ENCODE data around the gene POU6F2.

POU6F2 gene

GRCh38 chr7:39446546-39446945 is 468.8 kb downstream of the POU6F2 start:
- no peak for DNase-seq

DNA sequence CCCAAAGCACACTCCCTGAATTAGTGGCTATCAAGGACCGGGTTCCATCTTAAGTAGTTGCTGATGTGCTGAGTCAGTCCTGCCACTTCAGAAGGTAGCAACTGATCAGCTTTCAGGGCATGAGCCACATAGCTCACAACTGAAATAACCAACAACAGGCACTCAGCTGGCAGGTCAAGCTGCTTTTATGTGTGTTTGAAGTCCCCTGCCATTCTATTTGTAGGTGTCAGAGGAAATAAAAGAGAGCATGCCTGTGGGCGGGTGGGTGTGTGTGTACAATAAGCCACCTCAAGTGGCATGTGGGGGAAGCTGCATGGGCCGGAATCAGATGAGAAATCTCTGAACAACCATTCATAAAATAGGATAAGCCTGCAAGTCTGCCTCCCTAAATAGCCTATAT is 474.2 kb downstream of the POU6F2 start:
- no peak for ATAC-seq

More at GRCh38 chr7:39446546-39446945, 468.8 kb downstream of the POU6F2 start:
- ATAC-seq: no peak

GRCh38 chr7:39453743-39454355 is 476.1 kb downstream of the POU6F2 start:
- peak; percentile 57 for ATAC-seq
- peak; percentile 60 for DNase-seq

More for the DNA sequence above, 474.2 kb downstream of the POU6F2 start:
- DNase-seq: no peak

GRCh38 chr7:39458061-39458745 is 480.5 kb downstream of the POU6F2 start:
- ATAC-seq: no peak
- no peak for DNase-seq

DNA sequence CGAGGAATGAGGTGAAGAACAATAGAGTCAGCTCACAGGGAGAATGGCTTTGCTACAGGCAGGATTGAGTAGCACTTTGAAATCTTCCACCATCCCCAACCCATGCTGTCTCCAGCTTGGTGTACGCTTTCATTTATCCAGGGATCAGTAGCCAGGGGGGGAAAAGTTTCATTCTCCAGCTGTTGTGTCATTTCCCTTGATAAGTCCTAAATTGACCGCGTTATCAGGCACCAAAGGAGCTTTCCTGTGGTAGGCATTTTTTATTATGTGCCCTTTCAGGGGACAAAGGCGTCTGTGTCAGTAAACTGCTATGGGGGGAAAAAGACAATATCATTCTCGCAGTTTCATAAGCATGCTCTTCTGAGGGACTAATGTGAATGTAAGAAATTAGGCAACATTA is 481.9 kb downstream of the POU6F2 start:
- no peak for ATAC-seq

GRCh38 chr7:39460486-39460885 is 482.8 kb downstream of the POU6F2 start:
- DNase-seq: no peak
- no peak for ATAC-seq

More for the DNA sequence above, 481.9 kb downstream of the POU6F2 start:
- no peak for DNase-seq

DNA sequence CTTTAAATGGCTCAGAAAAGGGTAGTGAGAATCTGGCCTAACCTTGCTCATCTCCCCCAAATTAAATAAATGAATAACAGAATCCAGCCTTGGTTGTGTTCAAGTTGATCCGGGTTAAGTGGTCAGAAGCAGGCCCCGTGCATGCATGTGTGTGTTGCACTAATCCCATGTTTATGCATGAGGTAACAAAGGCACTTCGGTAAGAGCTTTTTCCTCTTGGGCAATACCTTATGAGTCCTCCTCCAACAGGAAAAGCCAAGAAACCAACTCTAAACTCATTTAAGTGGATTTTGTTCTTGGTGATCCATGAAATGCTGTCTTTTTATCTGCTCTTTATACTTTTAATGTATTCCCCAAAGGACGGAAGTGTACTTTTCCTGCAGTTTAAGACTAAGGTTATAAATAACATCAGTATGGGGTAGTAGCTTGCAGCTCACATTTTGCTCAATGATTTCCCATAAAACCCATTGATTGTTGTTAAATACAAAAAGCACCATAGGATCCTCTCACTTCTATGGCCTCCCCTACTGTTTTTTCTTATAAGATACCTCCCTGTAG is 483.6 kb downstream of the POU6F2 start:
- DNase-seq (no peak), ATAC-seq (no peak)

GRCh38 chr7:39463252-39463651 is 485.5 kb downstream of the POU6F2 start:
- DNase-seq: no peak
- ATAC-seq: no peak

- ATAC-seq (no peak), DNase-seq (no peak)
These were observed 486.8 kb downstream of the POU6F2 start for GRCh38 chr7:39464350-39465054.

DNA sequence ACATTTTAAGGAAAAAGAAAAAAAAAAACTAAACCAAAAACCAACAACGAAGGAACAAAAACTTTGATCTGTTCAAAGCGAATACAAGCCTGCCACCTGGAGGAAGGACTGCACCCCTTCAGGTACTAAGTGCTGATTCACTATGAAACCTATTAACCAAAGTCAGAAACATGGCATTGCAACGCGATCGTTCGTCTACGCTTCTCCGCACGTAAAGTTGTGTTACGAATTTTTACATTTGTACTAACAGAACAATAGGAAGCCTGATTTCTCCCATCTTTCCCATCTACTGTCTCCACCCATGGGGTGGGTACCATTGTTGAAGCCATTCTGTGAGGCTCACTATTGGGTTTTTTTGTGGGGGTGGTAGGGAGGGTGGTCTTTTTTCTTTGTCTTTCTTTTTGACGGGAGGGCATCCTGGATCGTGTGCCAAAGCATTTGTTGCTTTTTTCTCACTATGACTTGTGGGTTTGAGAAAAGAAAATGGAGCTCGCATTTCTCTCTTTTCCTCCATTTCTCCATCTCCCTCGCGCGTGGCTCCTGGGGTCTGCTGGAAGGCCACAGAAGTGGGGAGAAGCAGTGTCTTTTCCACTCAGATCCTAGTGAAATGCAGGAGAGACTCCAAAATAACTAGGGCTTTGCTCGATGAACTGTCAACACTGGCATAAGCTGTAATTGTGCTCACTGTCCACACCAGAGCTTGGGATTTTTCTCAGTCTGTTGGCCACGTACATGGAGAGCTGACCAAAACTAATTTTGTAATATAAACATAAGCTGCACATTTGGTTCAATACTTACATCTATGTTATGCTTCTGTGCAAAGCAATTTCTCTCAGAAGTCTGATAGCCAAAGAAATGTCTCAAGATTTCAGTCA is 487.6 kb downstream of the POU6F2 start:
- DNase-seq (peak; percentile 37), ATAC-seq (peak; percentile 75)

- DNase-seq: no peak
- no peak for ATAC-seq
These were observed 490.6 kb downstream of the POU6F2 start for GRCh38 chr7:39468261-39468660.

DNA sequence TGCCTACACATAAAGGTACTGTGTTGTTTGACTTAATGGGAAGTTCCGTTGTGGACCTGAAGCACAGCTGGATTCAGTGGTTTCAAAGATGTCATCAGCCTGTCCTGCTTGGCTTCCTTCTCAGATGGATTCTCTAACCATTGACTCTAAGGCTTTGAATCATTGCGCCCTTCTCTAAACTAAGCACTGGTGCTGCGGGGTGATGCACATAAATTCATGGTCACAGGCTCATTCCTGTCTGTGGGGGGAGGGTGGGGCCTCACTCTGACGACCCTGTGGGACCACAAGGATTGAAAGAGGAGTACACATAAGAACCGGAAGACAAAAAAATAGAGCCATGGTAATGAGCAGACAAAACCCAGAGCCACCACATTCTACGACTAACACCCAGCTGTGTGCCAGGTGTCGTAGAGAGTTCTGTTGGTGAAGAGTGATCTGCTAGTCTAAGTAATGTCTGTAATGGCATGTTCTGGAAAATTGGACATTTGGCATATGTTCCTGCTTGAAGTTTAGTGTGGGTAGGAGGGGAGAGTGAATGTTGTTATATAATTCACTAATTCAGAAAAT is 491.2 kb downstream of the POU6F2 start:
- DNase-seq: no peak
- ATAC-seq: no peak

- DNase-seq (no peak), ATAC-seq (no peak)
These were observed 503.2 kb downstream of the POU6F2 start for GRCh38 chr7:39480901-39481300.

DNA sequence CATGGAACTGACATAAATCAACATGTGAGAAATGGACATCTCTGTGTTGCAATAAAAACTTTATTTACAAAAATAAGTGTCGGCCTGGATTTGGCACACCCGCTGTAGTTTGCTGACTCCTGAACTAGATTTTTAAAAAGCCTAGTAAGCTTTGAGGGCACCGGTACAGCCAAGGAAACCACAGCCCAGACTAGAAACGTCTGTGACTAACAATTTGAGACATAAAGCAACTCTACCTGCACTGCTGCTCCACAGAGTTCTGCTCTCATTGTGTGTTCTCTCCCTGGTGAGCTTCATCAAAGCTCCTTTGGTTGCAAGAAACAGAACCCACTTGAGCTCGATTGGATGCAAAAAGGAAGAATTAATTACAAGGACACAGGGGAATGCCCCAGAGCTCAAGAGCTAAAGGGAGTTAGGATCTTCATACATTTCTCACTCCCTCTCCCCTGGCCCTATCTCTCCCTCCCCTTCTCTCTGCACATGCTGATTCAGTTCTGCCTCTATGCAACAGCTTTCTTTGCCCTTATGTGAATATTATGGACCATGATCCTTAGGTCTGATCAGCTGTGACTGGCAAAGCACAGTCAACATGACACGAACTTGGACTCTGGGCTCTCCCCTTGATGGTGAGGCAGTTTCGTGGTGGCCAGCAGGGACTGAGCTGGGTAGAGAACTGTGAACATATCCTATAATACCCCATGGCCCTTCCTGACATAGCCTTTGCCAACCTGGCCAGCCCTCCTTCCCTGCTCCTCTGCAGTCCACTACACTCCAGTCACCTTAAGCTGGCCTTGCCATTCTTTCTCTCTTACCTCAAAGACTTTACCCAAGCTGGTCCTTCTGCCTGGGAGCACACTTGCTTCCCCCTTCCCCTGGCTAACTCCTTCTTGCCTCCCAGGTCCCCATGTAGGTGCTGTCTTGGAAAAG is 511.0 kb downstream of the POU6F2 start:
- DNase-seq: no peak
- ATAC-seq: peak; percentile 28

GRCh38 chr7:39490296-39490695 is 512.6 kb downstream of the POU6F2 start:
- no peak for ATAC-seq

DNA sequence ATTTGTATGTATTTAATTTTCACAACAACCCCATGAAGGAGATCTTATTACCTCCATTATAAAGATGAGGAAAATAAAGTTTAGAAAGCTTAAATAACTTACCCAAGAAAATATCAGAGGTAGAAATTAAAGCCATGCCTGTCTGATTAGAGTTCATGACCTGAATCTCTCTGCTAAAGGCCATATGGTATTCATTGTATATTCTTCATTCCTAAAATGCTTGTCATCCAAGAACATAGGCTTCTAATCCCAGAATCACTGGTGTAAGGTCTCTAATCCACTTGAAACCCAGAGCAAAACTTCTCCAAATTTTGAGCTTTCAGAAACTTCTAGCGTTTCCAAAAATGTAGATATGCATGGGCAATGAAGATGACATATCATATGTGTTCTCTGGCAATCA is 516.2 kb downstream of the POU6F2 start:
- DNase-seq (no peak), ATAC-seq (no peak)

More at GRCh38 chr7:39490296-39490695, 512.6 kb downstream of the POU6F2 start:
- no peak for DNase-seq

- DNase-seq (no peak), ATAC-seq (no peak)
These were observed 523.6 kb downstream of the POU6F2 start for GRCh38 chr7:39501358-39501757.

DNA sequence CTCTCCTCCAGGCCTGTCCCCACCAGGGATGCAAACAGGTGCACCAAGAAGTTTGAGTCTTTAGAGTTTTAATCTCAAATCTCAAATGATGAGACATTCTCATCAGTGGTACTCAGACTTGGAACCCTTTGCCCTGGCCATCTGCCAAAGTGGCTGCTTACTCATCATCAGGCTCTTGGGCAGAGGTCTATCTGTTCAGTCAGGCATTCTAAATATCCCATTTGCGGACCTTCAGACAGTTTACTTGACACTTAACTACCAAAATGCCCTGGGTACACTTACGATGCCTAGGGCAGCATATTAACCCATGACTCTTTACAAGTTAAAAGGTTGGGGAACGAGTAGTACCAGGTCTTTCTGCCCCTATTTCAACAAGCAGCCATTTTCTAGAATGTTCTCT is 527.3 kb downstream of the POU6F2 start:
- no peak for ATAC-seq
- DNase-seq: no peak

DNA sequence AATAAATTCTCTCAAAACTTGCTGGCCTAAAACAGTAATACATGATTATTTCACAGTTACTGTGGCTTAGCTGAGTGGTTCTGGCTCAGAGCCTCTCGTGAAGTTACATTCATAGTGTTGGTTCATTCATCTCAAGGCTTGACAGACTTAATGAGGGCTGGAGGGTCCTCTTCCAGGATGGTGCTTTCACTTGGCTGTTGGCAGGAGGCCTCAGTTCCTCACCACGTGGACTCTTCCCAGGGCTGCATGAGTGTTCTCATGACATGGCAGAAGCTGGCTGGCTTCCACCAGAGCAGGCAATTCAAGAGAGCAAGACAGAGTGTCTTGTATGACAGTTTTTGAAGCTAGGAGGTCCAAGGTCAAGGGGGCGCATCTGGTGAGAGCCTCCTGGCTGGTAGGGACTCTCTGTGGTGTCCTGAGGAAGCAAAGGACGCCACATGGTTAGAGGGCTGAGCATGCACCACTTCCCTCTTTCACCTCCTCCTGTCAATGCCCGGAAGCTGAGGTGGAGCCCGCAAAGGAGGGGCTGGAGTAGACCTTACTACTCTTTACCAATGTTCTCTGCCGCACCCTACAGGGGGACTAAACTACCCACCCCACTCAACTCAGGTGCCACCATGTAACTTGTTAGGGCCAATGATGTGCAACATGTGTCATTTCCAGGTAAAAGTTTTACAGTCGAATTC is 530.3 kb downstream of the POU6F2 start:
- DNase-seq (no peak), ATAC-seq (no peak)

- no peak for DNase-seq
- no peak for ATAC-seq
These were observed 531.7 kb downstream of the POU6F2 start for GRCh38 chr7:39509436-39509835.

Measured in stimulated activated naive CD8-positive, alpha-beta T cell treated with anti-CD3 and anti-CD28 coated beads, Interleukin-15, Interleukin-2, amounts not matched to agents 100 U/mL and 50 U/mL, for 24 hours (primary cell).